SIG-M5 treated with dmso at 0.1 percent for 504 hours (cell line): ENCODE results near the gene TCEA2.

Experiments
- DNase-seq: peaks from one replicate; lab custom pipeline; 2025; ENCODE audit not compliant: unreplicated experiment; lab: John Stamatoyannopoulos, UW

TCEA2 gene

GRCh38 chr20:64119681-64120341, 56.8 kb downstream of the TCEA2 start:
- DNase-seq: no peak

GRCh38 chr20:64121586-64121985, 58.6 kb downstream of the TCEA2 start:
- no peak for DNase-seq
